IPS DF 4.7 (cell line): ENCODE data around the gene ANKRD9.

Source experiments
- DNase-seq: peaks from one replicate; pipeline ENCODE4 v3.0.0-alpha.2; 2013; ENCODE audit warnings: low spot score; ENCODE audit errors: extremely low read depth

ANKRD9 gene

DNA sequence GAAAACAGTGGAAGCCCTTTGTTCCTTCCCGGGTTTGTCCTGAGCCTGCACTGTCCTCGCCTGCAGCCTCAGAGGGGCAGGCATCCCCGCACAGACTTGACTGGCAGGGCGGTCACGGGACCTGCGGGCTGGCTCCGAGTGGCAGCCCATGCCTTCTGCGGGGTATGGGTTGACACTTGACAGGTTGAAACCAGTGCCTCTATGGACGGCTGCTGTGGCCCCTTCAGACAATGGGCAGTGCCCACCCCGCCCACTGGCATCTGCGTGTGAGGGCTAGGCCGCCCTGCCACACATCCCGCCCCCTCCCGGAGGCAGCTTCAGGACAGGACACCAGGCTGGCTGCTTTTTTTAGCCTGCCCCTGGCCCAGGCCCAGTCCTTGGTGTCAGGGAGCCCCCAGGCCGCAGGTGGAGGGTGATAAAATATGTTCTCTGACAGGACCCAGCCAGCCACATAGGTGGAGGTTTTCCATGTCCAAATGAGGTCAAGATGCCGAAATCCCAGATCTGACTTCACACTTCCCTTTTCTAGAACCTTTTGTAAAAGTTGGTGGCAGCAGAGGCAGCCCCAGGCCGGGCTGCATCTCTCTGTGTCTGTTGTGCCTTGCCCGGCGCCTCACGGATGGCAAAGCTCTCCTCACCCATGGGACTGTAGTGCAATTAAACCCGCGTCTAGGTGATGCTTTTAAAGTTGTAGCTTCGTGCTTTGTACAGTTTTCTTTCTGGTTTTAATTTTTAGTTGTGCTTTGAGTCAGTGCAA, 10.0 kb downstream of the ANKRD9 start:
- no peak for DNase-seq

DNA sequence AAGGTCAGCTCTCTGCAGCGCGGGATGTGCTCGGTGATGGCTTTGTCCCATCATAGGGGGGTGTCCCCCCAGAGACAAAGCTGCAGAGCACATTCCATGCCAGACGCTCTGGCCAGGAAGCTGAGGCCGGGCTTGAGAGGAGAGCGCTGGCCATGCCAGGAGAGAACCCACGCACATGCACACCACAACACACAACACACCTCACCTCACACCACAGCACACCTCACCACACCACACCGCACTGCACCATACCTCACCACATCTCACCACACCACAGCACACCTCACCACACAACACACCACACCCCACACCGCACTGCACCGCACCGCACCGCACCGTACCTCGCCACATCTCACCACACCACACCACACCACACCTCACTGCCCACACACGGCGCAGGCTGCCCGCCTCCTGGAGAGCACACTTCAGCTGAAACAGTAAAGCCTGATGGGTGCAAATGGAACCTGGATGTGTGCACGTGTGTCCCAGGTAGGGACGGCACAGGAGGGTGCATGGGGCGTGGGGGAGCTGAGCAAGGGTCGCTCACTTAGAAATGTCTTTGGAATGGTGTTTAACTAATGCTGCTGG, 10.8 kb downstream of the ANKRD9 start:
- DNase-seq, result no peak

DNA sequence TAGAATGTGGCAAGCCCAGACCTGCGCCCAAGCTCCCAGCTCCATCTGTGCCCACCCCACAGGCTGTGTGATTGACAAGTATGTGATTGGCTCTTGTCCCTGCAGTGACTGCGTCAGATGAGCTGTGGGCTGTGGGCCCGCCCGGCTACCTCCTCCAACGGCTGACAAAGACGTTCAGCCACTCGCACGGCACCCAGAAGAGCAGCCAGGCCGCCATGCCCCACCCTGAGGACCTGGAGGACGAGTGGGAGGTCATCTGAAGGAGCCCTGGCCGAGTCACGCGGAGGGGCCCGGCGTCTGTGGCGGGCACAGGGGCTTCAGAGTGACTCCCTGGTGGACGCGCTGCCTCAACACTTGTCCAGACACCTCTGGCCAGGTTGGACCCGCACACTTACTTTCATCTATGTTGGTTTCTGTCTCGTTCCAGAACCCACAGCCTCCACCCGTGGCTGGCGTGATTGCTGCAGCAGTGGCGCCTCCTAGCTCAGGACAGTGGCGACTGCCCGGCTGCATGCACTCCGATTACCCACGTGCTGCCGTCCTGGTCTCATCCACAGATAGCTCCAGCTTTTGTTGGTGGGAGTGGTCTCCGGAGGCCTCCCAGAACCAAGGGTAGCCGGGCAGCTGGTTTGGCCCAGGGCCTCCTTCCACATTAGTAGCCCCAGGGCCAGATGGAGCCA, 11.4 kb downstream of the ANKRD9 start:
- no peak for DNase-seq

DNA sequence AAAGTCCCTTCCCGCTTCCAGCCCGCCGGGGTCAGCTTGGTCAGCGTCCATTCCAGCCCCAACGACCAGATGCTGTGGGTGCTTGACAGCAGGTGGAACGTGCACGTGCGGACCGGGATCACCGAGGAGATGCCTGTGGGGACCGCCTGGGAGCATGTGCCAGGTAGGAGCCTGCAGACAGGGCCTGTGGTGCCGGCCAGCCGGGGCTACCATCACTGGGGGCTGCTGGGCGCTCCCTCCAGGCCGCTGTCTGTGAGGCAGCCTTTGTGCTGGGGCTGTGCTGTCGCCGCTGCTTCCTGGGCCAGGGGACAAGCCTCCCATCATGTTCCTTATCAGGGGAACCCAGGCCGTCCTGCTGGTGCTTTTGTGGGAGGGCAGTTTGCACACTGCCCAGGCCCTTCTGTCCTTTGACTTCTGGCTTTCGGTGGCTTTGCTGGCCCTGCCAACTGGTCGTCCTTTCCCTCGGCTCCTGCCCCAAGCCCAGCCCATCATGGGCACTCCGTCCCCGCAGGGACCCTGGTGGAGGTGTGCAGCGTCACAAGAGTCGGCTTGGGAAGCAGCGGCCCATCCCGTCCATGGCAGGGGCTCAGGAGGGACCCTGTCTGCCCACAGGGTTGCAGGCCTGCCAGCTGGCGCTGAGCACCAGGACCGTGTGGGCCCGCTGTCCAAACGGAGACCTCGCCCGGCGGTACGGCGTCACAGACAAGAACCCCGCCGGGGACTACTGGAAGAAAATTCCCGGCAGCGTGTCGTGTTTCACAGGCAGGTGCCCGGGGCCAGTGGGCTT, 12.4 kb downstream of the ANKRD9 start:
- DNase-seq, result no peak

DNA sequence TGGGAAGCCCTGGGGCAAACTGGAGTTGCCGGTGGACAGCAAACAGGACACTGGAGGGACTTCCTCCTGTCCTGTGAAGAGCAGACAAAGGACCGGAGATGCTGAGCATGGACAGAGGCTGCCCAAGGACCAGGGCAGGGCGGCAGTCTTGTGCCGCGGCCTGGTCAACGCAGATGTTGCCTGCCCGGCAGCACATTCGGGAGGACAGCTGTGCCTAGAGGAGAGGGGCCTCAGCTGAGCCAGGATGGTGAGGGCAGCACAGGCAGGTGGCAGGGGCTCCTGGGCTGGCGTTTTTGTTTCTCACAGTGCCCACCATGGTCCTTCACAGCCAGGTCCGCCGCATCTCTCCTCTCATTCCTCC, 13.3 kb downstream of the ANKRD9 start:
- DNase-seq, result no peak

DNA sequence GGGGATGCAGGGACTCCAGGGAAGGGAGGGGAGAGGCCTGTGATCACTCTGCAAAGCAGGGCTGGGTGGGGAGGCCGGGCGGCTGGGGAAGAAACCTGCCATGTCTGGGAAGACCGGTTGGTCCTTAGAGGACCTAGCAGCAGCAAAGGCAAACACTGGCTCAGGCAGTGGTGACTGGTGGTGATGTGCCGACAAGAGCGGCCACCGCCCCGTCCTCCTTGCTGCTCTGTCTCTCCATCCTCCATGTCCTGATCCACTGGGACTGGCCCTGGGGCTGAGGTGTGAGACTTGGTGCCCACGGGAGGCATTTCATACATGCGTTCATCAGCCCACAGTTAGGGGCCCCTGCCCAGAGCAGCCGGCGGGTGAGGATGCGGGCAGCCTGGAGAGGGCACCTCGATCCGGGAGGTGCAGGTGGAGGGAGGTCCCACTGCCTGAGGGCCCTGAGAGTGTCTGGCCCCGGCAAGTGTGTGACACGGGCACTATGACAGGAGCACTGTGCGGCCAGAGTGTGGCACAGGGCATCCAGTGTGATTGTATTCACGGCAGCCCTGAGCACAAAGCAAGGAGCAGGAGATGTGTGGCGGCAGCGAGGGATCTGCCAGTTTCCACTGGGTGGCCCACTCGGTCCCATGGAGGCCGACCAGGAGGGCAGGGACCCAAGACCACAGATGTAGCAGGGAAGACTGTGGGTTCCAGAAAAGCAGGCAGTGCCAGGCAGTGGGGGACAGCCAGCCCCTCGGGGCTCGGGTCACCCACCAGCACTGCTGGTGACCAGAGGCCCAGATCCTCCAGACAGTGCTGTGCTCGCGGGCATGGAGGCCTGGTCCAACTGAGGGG, 13.9 kb downstream of the ANKRD9 start:
- DNase-seq, result no peak

DNA sequence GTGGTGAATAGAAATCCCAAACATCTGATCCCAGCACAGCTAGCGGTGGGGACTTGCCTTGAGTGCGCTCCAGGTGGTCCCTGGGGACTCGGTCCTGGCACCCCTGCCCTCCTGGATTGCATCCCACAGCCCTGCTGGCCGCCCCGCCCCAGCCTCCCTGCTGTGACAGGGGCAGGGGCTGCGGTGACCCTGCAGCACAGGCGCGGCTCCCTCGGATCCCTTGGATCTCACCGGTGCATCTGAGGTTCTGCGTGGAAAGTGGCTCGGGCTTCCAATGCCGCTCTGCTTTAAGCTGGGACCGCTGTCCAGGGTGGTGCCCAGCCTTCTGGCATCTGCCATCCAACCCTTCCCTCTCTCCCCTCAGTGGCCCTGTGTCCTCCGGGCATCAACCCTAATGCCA, 16.0 kb downstream of the ANKRD9 start:
- no peak for DNase-seq

DNA sequence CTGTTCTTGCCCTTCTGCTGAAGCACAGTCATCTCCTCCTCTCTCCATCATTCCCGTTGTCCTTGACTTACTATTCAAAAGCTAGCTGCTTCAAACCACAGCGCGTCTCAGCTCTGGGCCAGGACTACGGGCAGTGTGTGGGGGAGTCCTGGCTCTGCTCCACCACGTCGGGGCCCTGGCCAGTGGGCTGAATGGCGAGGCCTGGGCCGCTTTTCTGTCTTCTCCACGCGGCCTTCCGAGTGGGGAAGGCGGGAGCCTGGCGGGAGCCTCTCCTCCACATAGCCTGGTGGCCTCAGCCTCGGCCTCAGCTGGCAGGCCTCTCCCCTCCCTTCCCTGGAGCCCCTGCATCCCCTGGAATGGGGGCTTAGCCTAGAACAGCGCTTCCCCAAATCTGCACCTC, 16.5 kb downstream of the ANKRD9 start:
- no peak for DNase-seq

DNA sequence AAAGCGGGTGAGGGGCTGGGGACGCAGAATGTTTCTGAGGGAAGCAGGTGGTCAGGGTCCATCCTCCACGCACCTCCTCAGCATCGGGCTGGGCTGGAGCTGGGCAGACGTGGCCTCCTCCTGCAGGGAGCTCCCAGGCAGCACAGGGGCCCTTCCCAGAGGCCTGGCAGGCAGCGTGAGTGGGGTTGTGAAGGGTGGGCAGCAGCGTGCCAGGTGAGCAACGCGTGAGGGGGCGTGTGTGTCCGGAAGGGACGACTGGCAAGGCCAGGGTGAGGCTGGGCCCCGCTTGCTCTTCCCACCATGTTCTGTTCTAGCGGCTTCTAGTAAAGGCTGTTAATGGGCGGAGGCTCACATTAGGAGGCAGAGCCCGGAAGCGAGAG, 17.1 kb downstream of the ANKRD9 start:
- DNase-seq, result no peak

DNA sequence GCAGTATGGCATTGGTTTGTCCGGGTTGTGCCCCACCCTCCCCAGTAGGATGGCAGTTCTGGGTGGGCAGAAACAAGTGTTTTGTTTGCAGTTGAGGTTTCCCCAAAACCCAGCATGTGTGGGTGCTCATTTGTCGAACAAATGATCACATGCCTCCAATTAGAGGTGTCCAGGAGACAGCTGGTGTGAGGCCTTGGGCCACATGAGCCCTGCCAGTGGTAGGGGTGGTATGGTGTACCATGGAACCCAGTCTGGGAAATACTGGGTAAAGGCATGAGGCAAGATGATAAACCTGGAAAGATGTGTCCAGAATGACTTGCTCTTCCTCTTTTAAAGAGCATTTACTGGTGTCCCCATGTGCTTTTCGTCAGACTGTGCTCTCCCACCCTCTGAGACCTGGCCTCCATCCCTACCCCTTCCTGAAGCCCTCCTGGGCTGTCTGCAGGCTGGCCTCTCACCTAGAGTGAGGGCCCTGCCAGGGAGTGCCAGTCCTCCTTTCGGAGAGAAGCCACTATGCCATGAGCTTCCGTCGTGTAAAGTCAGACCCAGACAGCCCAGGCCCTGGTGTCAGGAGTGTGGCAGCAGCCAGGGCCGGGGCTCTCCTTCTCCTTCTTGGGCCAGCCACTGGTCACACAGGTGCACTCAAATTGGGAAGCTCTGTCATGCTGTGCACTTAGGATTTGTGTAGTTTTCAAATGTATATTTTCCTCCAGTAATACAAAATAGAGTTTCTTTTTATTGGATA, 17.6 kb downstream of the ANKRD9 start:
- DNase-seq, result no peak

DNA sequence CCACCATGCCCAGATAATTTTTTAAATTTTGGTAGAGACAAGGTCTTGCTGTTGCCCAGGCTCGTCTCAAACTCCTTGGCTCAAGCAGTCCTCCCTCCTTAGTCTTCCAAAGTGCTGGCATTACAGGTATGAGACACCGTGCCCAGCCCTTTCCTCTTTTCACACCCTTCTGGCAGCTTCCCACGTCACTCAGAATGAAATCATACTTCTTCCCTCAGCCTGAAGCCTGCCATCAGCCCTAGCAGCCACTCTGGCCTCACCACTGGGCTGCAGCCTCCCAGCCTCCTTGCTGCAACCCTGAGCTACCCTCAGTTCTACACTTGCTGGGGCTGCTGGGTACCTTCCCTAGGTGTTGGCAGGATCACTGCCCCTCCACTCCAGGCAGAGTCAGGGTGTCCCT, 18.2 kb downstream of the ANKRD9 start:
- DNase-seq, result no peak

DNA sequence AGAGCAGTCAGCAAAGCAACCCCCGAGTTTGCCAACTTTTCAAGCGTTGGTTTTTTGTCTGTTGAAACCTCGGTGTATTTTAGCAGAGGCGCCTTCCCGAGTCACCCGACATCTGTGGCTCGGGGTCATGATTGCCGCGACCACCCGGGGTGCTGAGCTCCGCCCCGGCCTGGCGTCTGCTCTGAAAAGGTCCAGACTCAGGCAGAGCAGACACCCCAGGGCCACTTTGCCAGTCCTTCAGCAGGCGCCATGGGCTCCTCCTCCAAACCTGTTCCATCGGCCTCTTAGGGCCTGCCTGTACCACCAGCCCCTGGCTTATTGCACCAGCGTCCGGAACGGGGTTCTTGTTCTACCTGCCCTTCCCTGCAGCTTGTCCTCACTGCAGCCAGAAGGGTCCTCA, 19.1 kb downstream of the ANKRD9 start:
- DNase-seq, result no peak

DNA sequence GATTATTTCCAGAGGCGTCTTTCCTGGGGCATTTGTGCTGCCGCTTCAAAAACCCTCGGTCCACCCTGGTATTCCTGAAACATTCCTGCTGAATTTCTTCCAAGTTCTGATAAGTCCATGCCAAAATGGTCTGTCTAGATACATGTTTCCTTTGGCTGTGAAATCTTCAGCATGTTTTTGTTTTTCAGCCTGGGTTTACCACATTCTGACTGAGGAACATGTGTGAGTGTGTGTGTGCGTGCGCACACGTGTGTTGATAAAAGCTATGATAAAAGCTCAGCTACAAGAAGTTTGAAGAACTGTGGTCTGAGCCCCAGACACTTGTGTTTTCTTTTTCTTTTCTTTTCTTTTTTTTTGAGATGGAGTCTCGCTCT, 22.4 kb downstream of the ANKRD9 start:
- DNase-seq, result no peak

DNA sequence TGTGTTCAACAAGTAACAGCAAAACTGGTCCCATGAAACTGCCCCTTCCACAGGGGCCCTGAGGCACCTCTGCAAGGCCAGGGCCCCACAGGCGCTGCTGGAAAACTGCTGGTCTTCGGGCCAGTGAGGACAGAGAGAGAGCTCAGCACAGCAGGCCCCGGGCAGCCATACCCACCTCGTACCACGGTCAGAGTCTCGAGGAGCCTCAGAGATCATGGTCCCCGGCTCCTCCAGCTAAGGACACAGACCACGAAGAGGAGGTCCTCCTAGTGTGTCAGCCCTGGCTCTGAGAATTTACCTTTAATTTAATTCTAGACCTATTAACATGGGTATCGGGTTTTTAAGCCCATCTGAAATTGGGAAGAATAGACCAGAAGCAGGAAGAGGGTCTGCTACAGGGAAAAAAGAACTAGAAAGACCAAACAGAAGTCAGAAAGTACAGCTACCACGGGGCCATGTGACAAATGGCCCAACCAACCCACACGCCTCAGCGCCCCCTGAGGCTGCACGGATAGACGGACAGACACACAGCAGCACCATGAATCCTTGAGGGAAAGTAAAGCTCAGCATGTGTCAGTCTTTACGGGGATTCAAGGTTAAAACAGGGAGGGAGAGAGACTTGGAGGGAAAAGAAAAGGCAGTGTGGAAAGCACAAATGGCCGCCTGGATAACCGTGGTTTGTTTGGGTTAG, 22.9 kb downstream of the ANKRD9 start:
- DNase-seq, result no peak

DNA sequence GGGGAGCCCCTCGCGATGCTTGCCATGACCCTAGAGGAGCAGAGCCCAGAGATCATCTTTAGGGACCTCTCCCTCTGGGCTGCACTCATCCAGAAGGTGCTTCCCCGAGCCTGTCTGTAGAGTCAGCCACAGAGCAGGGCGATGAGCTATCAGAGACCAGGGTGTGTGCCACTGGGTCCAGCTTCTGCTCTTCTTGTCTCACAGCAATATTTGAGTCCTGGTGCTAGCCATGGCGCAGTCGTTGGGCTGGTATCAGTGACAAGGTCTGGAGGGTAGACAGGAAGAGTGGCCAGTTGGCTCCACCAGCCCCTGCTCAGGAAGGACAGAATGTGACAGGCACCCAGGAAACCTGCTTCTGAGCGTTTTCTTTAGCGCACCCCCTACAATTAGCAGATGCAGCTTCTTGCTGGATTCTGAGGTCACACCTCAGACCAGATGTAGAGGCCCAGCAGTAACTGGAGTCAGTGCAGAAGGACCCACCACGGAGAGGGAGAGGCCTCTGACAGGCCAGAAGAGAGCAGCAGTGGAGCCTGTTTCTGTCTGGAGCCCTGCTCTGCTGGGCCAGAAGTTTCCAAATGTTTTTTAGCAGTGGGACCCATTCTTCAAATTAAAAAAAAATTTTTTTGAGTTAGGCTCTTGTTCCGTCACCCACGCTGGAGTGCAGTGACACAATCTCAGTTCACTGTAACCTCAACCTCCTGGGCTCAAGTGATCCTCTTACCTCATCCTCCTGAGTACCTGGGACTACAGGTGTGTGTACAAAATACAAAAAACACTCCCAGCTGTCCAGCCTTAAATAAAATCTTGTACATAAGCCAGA, 23.7 kb downstream of the ANKRD9 start:
- DNase-seq, result no peak

DNA sequence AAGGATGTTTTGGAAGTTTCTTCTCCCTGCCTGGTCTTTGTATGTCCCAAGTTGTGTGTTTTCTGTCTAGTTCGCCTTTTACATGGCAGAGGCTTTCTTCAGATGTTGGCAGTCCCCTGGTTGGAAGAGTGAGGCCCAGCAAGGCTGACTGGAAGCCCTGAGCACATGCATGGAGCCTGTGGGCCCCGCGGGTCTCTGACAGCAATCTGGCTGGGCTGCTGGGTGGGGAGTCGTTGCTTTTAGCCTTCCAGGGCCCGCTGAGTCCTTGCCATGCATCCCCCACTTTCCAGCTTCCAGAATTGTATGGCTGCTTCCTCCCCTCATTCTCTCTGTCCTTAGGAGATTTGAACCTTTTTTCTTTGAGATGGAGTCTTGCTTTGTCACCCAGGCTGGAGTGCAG, 25.3 kb downstream of the ANKRD9 start:
- no peak for DNase-seq

DNA sequence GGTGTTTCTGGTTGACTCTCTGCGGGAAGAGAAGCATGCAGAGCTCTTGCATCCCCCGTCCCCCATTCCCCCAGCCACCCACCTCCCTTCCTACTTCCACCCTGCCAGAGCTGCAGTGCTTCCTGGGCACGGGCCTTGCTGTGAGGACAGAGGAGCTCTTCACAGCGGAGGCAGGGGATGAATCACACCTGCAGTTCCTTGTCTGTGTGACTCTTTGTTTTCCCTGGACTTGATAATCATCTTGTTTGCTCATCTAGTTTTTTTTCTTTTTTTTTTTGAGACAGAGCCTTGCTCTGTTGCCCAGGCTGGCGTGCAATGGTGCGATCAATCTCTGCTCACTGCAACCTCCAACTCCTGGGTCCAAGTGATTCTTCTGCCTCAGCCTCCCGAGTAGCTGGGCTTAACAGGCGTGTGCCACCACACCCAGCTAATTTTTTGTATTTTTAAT, 27.8 kb downstream of the ANKRD9 start:
- DNase-seq, result no peak

DNA sequence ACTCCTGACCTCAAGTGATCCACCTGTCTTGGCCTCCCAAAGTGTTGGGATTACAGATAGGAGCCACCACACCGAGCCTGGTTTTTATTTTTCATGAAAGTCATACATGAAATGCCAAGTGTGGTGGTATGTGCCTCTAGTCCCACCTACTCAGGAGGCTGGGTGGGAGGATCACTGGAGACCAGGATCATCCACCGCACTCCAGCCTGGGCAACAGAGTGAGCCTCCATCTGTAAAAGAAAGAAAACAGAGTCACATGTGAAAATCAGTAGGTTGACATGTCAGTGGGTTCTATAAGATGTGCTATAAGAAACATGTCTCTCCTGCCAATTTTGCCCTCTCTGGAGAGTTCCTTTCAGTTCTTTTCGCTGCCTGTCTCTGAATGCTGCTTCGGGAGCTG, 28.2 kb downstream of the ANKRD9 start:
- DNase-seq, result no peak

DNA sequence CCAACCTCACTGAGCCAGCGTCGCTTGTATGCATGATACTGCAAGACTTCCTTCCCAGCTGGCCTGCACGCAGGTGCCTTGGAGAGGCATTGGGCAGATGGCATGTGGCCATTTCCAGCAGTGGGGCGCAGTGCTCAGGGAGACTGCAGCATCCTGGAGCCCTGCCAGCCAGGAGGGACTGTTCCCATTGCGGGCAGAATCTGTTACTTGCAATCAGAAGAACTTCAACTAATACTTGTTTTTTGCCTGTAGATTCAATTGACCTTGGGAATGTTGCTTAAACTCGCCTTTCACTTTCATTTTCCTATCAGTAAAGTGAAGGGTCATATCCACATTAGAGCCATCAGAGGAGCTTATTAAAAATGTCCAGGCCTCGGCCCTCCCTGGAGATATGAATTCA, 29.8 kb downstream of the ANKRD9 start:
- no peak for DNase-seq
